ENCODE results near the gene TTYH2.

Gene TTYH2

GRCh38 chr17:74216505-74216904 lies 3.1 kb downstream of the TTYH2 start:
- DNase-seq, result no peak

DNA sequence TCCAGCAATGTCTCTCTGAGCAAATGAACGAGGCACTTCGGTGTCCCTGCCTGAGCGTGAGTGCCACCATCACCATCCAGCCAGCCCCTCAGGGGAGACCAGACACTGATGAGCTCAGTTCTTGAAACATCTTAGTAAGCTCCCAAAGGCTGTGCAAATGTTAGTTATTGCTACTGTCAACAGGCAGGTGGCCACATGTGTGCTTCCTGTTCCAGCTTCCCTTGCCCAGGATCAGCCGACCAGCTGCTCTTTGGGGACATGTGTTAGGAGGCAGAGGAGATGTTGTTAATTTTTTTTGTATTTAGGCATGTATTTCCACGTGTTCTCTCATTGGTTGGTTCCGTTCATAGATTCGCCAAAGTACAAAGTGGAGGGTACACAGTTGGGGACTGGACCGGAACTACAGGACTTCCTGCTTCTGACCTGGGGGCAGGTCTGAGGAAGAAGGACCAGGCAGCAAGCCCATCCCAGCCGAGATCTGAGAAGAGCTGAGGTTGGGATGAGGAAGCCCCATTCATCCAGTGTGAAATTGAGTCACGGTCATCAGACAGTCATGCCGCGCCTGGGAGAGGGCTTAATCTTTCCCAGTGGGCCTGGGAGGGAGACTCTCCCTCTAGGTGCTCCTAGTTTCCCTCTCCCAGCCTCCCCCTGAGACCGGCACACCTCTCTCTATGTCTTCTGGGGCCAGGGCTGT lies 3.8 kb downstream of the TTYH2 start:
- DNase-seq, result no peak

- DNase-seq, result no peak
Measured at GRCh38 chr17:74217888-74218287, 4.5 kb downstream of the TTYH2 start.

DNA sequence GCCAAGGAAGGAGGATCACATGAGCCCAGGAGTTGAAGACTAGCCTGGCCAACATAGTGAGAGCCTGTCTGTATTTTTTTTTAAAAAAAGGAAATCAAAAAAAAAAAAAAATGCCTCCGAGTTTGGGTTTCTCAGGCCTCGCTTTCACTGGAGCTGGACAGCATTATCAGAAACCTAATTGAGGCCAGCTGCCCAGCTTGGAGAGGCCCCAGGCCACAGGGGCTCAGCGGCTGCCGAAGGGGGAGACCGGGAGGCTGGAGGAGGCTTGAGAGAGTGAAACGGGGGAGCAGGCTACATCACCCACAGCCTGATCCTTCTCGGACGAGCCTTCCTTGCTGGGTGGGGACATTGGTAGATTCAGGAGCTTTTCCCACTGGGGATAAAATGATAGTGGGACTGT lies 5.1 kb downstream of the TTYH2 start:
- no peak for DNase-seq

- no peak for DNase-seq
Measured at GRCh38 chr17:74219576-74220133, 6.3 kb downstream of the TTYH2 start.

DNA sequence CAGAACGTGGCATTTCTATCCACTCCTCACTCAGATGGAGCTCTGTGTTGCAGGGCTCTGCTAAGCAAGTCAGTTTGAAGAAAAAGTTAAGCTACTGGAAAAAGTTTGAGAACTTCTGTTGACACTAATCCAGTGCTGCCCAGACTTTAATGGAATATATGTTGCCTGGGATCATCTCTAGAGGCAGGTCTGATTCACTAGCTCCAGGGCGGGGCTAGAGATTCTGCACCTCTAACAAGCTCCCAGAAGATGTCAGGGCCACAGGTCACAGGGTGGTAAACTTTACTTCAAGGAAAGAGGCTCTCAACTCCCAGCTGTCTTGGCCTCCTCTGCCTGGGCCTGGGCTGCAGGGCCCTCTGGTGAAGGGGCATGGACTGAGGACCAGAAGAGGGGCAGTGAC lies 6.8 kb downstream of the TTYH2 start:
- DNase-seq, result no peak

DNA sequence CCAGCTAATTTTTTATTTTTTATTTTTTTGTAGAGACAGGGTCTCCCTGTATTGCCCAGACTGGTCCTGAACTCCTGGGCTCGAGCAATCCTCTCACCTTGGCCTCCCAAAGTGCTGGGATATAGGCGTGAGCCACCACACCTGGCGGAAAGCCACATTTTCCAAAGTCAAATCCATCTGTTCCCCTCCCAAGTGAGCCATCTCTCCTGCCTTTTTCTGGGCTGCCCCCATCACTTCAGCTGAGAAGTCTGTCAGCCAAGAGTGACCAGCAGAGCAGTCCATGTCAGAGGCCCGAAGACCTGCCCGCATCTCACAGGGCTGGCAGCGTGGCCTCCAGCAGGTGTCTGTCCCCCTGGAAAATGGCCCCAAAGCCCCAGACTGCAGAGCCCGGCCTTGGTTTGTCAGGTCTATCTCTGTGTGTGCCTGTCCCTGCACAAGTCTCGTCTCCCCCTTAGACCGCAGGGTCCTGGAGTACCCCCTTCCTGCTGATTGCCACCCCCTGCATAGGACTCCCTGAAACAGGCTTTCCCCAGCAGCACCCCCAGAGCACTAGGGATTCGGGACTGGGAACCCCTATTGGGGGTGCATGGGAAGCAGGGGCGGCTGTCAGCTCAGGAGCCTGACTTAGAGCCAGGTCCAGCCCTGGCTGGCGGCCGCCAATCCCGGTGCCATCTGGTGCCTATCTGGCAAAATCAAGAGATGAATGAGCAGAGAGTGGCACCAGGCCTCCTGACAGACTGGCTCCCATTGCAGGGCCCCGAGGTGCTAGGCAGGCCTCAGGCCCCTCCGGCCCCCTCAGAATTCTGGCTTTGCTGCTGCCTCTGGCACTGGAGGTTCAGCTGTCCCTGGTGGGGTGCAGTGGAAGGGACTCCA lies 7.8 kb downstream of the TTYH2 start:
- DNase-seq, result no peak

DNA sequence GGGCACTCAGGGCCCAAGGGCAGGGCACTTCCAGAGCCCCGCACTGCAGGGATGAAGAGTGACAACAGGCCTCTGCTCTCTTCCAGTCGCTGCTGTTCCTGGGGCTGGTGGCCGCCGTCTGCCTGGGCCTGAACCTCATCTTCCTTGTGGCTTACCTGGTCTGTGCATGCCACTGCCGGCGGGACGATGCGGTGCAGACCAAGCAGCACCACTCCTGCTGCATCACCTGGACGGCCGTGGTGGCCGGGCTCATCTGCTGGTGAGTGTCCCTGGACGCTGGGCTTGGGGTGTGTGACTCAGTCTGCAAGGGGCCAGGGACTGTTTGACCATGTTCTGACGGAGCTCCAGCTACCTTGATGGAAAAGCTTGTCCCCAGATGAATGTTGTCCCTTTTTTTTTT lies 9.0 kb downstream of the TTYH2 start:
- no peak for DNase-seq

DNA sequence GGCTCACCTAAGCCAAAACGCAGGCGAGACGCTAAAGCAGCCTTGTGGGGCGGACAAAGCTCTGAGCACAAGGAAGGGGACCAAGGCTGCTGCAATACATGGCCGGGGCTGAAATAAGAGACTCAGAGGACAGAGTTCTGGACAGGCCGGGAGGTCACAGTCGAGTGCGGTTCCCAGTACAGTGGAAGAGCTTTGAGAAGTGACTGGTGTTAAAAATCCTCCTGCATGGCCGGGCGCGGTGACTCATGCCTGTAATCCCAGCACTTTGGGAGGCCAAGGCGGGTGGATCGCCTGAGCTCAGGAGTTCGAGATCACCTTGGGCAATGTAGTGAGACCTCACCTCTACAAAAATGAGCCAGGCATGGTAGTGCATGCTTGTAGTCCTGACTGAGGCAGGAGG lies 10.5 kb downstream of the TTYH2 start:
- DNase-seq, result no peak

- DNase-seq, result no peak
Measured at GRCh38 chr17:74224959-74225725, 11.8 kb downstream of the TTYH2 start.

GRCh38 chr17:74226252-74226651 lies 12.9 kb downstream of the TTYH2 start:
- no peak for DNase-seq

DNA sequence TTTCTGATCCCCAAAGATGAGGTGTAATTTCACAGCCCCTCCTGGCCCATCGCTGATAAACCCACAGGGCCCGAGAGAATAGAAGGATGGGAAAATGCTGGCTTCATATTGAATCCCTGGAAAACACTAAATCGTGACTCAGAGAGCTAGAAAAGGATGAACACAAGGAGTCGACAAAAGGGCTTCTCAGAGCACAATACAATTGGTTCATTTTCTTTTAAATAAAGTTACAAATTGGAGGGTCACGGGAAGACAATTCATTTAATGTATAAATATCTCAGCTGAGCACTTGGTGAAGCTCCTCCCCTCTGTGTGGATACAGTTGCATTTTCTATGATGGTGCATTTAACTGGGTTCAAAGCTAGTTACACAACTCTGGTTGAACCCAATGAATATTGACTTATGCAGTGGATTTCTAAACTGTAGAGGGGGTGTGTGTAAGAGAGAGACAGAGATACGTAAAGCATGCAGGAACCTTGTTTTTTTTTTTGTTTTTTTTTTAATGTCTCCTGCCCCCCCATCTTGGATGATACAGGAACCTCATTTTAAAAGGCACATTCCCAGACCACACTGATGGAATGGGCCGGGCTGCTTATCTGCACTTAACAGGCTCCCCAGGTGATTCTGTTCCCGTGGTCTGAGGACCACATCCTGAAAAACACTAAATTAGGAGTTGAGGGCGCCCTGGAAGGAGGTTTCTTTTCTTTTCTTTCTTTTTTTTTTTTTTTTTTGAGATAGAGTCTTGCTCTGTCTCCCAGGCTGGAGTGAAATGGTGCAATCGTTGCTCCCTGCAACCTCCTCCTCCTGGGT lies 14.1 kb downstream of the TTYH2 start:
- no peak for DNase-seq

- no peak for DNase-seq
Measured at GRCh38 chr17:74228306-74228978, 15.1 kb downstream of the TTYH2 start.

DNA sequence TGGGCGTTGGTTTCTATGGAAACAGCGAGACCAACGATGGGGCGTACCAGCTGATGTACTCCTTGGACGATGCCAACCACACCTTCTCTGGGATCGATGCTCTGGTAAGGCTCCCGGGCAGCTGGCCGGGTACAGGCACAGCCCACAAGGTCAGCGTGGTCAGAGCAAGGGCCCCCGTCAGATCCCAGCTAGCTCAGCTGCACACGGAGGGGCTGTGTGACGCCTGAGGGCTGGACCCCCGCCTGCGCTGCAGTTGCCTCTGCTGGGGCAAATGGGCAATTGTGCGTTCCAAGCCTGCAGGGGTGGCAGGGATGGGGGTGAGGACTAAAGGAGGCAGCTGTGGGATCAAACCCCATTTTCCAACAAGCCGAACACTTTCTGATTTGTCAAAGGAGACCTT lies 17.5 kb downstream of the TTYH2 start:
- DNase-seq, result no peak

- no peak for DNase-seq
Measured at GRCh38 chr17:74231928-74232907, 18.8 kb downstream of the TTYH2 start.

- no peak for DNase-seq
Measured at GRCh38 chr17:74233937-74234336, 20.6 kb downstream of the TTYH2 start.

DNA sequence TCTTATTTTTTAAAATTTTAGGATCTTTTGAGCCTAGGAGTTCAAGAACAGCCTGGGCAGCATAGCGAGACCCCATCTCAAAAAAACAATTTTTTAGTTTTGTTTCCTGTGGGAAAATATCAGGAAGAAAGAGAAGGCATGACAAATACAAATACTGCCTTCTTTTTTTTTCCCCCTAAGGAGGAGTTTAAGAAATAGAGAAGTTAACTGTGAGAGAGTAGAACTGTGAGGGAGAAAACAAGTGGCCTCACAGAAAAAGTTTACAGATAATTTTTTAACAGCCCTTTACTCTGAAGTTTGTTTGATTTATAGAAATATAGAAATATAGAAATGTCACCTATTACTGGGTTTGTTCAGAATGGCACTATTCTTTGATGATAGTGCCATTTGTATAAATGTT lies 21.1 kb downstream of the TTYH2 start:
- no peak for DNase-seq

- DNase-seq, result no peak
Measured at GRCh38 chr17:74235040-74235581, 21.7 kb downstream of the TTYH2 start.

DNA sequence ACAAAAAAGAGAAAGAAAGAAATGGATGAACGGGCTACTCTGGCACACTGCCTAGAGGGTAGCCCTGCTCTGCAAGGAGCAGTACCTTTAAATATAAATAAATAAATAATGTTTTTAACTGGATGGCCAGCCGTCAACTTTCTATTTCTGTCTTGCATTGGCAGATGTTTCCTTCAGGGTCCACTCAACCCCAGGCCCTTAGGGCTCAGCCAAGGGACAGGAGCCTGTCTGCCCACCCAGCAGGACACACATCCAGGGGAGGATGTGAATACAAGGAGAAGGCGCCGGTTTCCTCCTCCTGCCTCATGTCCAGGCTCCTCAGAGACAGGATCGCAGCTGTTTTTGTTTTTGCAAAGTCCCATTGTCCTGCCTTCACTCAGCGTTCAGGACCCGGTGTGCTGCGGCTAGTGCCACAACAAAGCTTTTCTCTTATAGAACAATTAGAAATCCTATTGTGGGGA lies 22.6 kb downstream of the TTYH2 start:
- no peak for DNase-seq

DNA sequence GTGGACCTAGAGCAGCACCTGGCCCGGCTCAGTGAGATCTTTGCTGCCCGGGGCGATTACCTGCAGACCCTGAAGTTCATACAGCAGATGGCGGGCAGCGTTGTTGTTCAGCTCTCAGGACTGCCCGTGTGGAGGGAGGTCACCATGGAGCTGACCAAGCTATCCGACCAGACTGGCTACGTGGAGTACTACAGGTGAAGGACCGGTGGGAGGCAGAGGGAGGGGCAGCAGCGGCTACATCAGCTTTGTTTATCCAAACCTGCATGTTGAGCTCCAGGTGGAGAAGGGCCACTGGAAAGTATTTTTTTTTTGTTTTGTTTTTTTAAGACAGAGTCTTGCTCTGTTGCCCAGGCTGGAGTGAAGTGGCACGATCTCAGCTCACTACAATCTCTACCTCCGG lies 23.9 kb downstream of the TTYH2 start:
- DNase-seq, result no peak

All from GDM1 (cell line).